CD4-positive, alpha-beta T cell treated with Interleukin-12 subunit alpha and Interleukin-12 subunit beta, for 1 hour (primary cell): ENCODE results near the gene B4GALT3.

Experiments
- DNase-seq: peaks from one replicate; pipeline ENCODE4 v3.0.0-alpha.2; 2020

Gene B4GALT3

DNA sequence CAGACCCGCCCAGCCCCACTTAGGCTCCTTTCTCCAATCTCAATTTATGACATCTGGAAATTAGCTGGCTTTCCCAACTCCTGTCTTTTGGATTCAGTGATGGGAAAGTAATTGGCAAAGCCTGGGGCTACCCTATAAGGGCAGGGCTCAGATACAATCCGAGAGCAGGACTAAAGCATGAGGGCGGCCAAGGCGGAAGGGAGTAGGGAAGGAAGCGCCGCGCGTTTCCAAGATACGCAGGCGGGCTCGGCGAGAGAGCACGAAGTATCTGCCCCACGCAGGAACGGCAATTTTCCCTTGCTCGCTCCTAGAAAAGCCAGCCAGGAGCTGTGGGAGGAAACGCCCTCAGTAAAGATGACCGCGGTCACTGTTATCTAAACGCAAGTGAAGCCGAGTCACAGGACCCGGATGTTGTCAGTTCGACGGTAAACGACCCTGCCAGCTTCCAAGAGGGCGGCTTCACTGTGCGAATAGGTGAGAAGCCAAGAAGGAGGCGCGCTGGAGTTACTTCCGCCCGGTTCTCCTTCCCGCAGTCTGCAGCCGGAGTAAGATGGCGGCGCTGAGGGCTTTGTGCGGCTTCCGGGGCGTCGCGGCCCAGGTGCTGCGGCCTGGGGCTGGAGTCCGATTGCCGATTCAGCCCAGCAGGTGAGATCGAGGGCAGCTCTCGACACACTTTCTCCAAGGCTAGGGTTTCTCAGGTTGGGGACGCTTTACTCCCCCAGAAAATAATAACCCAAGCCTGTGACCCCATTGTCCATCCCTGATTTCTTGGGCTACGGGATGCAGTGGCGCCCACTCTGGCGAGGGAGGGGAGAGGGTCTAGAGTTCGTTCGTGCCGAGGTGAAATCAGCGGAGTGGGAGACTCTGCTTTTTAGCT is 24.8 kb upstream of the B4GALT3 start, which contains the start of gene NDUFS2:
TSS of gene NDUFS2 (plus strand) at position 532 of the 877 bp plus-strand sequence. CDS start at position 551, 19 bp downstream.
- peak; percentile 97 for DNase-seq

DNA sequence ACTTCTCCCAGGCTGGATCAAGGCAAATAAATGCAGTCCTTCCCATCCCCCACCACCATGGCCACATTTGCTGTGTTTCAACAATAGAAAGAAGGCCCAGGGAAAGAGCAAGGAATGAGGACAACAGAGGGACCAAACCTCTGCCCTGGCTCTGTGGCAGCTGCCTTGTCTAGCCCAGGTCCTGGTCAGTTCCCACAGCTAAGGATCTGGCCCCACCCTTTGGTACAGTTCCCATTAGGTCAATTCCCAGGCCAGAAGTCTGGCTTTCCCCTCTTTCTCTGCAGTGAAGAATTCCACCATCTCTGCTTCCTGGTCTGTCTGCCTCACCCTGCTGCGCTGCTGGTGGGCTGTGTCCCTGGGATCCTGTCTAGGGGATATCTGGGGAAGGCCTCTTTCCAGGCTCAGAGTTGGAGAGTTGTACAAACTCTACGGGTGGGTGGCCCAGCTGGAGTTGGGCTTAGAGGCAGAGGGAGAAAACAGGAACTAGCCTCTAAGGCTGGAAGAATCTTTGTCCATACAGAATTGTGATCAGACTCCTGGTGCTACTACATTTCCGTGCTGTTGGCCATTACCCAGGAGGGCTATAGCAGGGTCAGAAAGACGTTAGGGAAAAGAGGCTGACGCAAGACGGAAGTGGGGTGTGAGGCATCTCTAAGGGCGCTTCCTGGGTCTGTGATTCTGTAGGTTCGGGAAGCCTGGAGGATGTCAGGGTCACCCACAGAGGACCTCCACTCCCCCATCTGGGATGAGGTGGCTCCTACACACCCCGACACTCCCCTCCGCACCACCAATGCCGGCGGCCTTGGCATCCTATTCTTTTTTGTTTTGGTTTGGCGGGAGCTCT is 23.9 kb upstream of the B4GALT3 start:
- no peak for DNase-seq

DNA sequence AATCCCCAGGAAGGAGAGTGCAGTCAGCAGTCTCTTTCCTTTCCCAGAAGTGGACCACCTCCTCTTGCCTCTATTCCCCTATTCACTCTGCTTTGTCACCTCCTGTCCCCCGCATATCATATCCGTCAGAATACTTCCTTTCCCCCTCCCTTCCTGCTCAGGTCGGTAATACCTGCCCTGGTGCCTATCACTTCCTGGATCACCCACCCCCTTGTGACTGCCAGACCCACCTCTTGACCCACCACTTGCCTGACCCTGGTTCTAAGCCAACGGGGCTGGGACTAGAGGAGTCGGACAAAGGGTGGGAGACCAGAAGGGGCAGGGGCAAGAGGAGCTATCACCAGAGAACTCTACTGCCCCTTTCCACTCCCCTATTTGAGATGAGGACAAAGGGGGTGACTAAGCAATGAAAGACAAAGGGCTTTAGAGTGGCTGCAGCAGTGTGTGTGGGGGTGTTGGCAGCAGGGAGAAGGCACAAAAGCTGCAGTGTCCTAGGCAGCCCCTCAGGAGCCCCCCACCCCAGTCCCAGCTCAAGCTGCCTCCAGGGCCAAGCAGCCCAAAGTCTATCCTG is 23.2 kb upstream of the B4GALT3 start:
- DNase-seq: peak; percentile 44

DNA sequence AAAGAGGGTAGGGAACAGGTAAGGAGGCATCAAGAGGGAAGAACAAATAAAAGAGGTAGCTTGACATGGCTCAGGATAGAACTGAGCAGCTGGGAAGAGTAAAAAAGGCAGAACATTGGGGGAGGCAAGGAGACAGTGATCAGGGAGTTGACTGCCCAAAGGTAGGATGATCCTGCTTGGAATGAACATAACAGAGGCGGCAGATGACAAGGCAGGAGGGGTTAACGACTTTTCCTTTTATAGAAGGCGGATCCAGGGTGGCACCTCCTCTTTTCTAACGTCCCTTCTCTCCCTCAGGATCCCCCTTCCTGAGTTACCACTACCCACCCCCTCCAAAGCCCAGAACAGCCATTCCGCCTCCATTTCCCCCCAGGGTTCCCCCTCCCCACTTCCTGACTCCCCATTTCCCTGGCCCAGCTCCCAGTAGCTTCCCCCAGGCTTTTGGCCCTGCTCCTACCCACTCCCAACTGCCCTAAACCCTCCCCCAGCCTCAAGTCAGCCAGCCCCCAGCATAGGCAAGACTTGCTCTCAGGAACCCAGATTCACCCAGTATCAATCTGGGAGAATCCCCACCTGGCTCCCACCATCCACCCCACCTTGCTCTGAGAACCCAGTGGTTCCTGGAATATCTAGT is 22.3 kb upstream of the B4GALT3 start:
- no peak for DNase-seq

DNA sequence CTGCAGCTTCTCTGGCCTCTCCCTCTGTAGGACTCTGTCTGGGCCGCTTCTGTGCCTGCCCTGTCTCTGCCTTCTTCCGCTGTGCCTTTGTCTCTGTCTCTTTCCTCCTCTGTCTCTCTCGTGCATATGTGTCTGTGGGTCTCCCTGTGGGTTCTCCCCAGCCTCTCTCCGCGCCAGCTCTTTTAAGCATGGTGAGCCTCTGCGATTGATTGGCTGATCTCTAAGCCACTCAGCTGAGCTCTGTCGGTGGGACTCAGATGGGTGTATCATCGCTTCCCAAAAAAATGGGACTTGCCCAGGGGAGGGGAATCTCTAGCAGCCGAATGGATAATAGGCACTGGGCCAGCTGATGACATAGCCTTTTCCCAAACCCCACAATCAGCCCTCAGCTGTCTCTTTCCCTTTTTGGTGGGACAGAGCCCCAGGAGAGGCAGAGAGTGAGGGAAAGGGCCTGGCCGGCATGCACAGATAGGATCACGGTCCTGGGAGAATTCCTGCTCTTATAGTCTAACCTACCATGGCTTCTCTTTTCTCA is 21.7 kb upstream of the B4GALT3 start, which contains the start of gene ADAMTS4:
TSS of gene ADAMTS4 (minus strand) at position 158 of the 535 bp plus-strand sequence. CDS start 427 bp downstream, outside the sequence.
- no peak for DNase-seq

DNA sequence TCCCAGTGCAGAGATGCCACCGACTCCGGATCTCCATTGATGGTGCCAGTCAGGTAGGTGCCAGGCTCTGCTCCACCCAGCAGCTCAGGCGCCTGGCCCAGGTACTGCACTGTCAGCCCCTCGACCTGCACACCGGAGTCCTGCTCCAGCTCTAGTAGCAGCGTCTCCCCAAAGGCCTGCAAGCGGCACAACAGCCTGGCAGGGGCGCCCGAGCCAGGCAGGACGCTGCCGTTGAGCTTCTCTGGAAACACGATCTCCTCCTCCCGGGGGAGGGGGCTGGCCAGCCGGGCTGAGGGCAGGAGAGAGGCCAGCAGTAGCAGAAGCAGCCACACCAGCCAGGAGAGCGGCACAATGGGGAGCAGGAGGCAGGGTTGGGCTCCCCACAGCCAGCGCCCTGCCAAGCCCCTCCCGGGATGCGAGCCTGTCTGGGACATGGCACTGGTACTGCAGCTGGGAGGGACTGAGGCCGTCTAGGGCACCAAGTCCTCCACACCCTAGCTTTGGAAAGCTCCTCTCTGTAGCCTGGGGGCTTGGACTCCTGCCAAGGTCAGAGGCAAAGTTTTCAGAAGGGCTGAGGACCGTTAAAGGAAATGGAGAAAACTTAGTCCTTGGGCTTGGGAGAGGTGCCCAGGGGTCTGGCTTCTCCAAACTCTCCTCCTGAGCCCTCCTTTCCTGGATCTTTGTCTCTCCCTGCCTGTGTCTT is 21.0 kb upstream of the B4GALT3 start:
- no peak for DNase-seq

DNA sequence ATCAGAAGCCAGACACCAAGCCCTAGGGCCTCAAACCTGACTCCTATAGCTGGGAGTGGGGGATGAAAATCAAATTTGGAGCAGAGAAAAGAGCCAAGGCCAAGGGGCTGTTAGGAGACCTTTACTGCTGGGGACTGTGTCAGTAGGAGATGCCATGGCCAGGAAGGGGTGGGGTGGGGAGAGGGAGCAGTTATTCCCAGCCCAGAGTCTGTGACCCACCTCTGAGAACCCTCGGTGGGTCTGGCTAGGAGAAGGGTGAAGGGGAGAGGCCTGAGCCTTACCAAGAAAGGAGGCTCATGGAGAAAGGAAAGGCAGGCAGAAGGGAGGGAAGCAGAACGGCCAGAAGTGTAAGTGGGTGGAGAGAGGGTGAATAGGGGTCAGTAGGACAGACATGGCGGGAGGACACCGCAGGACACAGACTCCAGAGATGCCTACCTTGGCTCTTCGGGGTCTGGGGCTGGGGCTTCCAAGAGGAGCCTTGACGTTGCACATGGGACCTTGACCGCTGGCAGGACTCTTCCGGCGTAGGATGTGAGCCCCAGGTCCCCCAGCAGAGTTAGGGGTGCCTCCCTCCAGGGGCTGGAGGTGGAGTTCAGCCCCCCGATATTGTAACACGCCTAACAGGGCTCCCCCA is 20.4 kb upstream of the B4GALT3 start:
- DNase-seq: no peak

DNA sequence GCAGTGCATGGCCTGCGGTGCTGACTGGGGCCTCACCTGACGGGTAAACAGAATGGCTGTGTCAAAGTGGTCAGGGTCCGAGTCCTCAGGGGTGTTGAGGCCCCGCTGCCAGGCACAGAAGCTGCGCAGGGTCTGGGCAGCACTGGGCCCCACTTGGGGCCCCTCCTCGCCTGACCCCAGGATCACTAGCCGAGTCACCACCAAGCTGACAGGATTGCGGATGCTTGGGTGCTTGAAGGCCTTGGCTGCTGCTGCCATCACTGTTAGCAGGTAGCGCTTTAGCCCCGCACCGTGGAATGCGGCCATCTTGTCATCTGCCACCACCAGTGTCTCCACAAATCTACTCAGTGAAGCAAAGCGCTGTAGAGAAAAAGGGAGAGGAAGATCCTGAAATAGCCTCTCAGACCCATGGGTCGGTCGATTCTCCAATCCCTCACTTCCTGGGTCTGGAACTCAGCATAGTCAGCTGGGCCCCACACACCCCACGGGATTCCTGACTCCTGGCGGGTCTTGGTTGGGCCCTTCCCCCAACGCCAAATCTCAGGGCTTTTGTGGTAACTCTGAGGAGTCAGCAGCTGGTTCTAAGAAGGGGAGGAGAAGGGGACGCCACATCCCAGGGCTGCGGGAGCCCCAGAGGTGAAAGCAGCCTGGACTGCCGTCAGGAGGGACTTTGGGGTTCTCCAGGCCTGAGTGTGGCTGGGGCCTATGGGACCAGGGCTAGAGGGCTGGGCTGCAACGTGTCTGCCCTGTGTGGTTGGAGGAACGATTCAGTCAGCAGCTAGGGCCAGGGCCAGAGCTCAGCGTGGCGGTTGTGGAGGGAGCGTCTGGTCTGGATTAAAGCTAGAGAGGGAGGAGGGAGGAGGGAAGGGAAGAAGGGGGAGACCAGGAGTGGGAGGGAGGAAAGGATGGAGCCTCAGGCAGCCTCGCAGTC is 19.5 kb upstream of the B4GALT3 start:
- DNase-seq: no peak

DNA sequence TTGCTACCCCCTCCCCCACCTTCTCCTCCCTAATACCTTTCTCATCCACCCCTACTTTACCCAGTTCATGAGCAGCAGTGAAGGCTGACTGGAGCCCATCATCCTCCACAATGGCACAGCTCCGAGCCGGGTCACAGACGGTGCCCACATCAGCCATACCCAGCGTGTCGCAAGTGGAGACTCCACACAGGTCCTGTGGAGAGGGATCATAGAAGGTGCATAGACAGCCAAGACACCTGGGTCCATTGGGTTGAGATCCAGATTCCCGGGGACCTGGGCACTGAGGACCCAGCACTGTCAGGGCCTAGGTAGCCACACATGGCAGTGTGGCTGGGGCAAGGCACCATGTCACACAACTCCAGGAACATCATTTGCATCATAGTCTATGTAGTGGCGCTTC is 18.8 kb upstream of the B4GALT3 start:
- DNase-seq: no peak

DNA sequence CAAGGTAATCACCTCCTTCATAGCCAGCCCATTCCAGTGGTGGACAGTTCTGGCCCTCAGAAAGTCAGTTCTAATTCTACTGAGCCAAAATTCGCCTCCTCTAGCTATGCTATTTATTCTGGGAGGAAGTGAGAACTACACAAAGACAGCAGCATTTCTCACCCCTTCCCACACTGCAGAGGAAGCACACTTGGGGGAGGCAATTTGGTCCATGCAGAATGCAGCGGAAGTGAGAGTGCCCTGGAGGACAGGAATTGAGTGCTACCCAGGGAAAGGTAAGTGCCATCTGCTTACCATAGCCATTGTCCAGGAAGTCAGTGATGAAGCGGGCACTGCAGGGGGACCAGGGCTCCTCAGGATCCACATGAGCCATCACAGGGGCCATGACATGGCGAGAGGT is 17.9 kb upstream of the B4GALT3 start:
- DNase-seq: no peak

DNA sequence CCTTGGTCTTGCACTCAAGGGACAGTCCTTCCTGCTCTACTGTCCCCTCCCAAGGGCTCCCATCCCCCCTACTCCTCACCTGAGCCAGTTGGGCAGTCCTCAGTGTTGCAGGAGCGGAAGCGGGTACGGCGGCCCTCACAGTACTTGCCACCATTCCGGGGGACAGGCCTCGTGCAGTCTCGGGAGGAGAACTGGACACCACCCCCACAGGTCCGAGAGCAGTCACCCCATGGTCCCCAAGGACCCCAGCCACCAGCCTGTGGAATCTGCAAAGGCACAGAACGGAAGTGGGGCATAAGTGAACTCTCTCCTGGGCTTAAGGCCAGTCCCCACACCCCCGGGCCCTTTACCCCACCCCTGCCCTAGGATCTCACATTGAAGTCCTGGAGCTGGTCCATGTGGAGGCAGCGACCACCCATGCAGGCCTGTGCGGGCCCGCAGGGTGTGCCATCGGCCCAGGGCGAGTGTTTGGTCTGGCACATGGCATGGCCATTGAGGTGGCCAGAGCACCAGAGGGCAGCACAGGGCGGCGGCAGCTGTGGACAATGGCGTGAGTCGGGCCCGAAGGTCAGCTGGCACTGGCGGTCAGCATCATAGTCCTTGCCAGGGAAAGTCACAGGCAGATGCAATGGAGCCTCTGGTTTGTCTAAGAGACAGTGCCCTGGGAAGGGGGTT is 16.4 kb upstream of the B4GALT3 start:
- DNase-seq: no peak

DNA sequence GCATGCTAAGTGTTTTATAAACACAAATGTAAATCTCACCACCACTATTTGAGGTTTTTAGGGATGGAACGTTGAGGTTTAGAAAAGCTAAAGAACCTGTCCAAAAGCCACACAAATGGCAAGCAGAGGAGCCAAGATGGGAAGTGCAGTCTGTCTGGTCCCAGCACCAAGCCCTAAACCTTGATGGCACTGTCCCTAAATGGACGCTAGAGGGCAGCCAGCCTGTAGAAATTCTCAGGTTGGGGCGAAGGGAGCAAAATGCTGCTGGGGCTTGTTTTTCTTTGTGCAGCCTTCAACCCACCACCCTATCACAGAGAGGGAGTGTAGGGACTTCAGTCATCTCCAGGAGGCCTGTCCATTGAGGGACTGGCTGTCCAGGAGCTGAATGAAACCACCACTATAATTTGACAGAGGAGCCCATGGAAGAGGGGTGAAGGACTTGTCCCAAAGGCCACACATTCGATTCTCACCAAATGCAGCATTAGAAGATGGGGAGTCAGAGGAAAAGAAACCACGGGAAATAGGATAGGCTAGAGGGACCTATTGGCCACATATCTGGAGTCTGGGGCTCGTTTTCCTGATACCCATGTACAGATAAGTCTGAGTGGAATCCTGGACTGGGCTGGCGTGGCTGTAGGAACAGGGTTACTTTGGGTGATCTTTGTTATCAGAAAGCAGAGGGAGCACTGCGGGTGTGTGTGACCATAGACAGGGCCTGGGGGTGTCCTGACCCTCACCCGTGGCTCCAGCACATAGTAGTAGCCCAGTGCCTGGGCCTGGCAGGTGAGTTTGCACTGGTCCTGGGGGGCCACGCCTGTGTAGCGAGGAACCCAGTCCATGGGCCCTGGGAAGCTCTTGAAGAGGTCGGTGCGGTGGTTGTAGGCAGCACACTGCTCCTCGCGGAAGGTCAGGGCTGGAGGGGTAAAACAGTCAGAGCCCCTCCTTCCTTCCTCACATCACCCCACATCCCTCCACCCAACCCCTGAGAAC is 15.5 kb upstream of the B4GALT3 start:
- peak; percentile 82 for DNase-seq

DNA sequence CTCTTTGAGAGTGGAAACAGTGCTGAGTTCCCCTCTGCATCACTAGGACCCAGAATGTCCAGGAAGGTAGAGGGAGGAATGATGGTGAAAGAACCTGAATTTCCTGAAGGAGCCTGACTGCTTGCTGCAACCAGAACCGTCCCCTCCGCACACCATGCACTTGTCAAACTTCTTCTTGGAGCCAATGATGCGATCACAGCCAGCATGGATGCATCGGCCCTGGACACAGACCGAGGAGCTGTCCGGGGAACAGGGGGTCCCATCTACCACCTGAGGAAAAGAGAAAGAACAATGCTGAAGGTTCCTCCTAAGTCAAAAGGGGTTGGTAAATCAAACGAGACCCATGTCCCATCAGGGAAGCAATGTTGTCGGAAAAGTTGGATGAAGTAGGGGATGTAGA is 14.7 kb upstream of the B4GALT3 start:
- no peak for DNase-seq

DNA sequence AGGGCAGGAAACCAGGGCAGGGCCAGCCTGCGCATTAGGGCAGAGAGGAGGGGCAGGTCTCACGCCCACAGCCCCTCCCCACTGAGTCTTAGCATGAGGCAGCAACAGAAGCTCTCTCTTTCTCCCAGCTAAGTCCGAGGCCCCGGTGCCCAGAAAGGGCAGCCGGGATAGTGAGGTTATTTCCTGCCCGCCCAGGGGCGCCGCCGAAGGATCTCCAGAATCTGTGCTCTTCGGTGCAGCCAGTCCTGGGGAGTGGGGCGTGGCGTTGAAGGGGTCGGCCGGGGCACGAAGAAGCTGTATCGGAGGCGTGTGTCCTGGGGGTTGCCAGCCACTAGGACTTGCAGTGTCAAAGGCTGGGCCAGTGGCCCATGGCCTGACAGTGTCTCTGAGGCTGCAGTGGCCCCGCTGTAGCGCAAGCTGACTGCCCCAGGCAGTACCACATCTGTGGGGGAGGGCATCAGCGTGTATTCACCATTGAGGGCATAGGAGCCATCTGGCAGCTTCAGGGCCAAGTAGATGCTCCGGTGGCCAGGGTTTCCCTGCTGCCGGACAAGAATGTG is 13.7 kb upstream of the B4GALT3 start:
- DNase-seq: no peak

DNA sequence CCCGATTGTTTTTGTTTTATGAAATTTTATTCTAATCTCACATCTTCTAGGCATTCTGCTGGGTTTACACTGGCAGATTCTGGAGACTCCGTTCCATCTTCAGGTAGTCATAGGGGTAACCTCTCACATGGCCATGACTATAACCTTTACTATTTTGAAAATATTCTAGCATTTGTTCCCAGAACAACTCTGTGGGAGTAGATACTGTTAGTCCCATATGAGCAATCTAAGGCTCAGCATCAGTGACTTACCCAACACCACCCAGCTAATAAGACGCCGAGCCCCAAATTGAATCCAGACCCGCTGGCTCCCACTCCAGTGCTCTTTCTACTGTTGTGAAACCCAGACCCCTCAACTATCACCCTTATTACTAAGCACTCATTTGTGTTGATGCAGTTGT is 11.7 kb upstream of the B4GALT3 start:
- DNase-seq: no peak

DNA sequence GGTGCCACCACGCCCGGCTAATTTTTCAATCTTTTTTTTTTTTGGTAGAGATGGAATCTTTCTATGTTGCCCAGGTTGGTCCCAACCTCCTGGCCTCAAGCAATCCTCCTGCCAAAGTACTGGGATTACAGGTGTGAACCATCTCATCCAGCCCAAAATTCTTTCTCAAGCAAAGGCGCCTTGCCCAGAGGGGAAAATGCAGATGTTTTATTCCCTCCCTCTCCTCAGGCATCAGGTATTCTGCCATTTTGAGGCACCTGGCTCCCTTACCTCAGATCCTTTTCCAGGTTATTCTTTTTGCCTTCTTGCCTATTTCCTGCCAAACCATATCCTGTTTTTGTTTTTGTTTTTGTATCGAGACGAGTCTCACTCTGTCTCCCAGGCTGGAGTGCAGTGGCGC is 11.1 kb upstream of the B4GALT3 start:
- DNase-seq: no peak

DNA sequence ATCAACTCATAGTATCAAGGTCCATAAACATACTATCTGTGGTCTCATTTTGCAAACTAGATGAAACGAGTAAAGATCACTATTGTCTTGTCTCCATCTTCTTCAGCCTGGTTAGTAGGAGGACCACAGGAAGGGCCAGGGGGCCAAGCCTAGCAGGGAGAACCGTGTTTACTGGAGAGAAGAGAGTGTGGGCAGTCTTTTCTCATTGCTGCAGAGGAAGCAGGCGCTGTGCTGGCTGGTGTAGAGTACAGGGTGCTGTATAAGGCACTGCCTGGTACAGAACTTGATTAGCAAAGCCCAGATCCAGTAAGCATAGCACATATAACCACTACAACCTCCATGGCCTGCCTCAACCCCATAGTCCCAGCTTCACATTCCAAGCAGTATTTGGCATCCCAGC is 10.0 kb upstream of the B4GALT3 start:
- no peak for DNase-seq

DNA sequence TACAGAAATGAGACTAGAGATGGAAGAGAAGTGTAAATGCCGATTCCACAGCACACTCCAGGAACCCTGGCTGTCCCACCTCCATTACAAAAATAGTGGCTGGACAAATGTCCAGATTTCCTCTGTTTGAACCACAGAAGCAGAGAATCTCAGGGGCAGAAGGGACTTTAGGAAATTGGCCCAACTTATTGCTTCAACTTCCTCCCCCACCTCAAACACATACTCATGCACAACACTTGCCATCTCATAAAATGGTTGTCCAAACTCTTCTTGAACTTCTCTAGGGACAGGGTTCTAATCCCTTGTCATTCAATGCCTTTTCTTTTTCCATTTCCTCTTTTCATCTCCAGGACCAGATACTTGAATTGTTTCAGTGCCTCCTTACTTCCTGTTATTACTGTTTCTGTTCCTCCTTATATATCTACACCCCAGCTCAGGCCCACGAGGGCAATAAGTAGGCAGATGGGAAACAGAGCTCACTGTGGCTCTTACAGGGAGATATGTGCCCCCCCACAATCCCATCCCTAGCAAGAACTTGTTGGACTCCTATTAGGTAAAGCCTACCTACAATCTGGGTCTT is 8.5 kb upstream of the B4GALT3 start:
- no peak for DNase-seq
